ENCODE measurements around the gene NACC2.

DNA sequence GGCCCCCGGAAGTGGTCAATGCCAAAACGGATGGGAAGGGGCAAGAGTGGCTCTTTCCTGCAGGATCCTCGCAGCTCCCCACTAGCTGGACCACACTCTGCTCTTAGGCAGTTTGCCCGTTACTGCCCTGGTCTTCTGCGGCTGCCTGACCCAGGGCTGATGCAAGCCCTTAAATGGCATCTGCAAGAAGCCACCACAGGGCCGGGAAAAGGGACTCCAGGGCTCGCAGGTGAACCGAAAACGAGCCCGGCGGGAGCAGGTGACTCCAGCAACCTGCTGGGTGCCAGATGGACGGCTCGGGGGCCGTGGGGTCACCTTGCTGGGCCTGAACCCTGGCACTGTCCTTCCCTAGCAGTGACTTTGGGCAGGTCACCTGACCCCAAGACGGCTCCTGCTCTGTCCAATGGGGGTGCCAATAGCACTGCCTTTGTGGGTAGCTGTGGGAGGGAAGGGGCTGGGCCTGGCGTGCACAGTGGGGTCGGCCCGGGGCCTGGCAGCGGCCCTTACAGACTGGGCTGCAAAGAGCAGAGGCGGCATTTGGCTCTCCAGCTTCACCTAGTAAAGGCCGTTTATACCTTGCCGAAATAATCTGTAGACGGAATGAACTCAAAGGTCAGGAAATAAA is 22.3 kb upstream of the NACC2 start:
- TF ChIP-seq EZH2 (optimal IDR thresholded peaks at IDR 0.05; ENCODE audit: low read depth, low read length), result no peak
- TF ChIP-seq, protein P1, sequence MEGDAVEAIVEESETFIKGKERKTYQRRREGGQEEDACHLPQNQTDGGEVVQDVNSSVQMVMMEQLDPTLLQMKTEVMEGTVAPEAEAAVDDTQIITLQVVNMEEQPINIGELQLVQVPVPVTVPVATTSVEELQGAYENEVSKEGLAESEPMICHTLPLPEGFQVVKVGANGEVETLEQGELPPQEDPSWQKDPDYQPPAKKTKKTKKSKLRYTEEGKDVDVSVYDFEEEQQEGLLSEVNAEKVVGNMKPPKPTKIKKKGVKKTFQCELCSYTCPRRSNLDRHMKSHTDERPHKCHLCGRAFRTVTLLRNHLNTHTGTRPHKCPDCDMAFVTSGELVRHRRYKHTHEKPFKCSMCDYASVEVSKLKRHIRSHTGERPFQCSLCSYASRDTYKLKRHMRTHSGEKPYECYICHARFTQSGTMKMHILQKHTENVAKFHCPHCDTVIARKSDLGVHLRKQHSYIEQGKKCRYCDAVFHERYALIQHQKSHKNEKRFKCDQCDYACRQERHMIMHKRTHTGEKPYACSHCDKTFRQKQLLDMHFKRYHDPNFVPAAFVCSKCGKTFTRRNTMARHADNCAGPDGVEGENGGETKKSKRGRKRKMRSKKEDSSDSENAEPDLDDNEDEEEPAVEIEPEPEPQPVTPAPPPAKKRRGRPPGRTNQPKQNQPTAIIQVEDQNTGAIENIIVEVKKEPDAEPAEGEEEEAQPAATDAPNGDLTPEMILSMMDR (IDR thresholded peaks at IDR 0.05; ENCODE audit: low read length), result no peak

All from MM.1S (cell line).